Right lobe of liver (tissue), 4 donors: ENCODE measurements around the gene PCNT.

Experiments used
- POLR2A ChIP-seq: fragments of 450-650 bp; IDR thresholded peaks from one replicate; pipeline ENCODE4 v1.6.1; 2017; ENCODE audit warnings: antibody characterized with exemption, mild to moderate bottlenecking
- TF ChIP-seq, protein P1 (sequence below), 4 donors: fragments of 200-600 bp in 3 of 4; fragments of 450-650 bp in 1 of 4; IDR thresholded peaks; one replicate each; pipeline versions ENCODE4 v1.5.1 to v1.8.0; 2016 to 2022; ENCODE audit warnings: antibody characterized with exemption in 4 of 4, mild to moderate bottlenecking in 2 of 4
- donor health status: DM: no; HTN: no; CAD: no.
- donor health status: DM: no; HTN: no; CAD: no.
- donor health status: DM: no; HTN: yes; CAD: no.

- TF ChIP-seq POLR2A = no peak
- TF ChIP-seq, protein P1, sequence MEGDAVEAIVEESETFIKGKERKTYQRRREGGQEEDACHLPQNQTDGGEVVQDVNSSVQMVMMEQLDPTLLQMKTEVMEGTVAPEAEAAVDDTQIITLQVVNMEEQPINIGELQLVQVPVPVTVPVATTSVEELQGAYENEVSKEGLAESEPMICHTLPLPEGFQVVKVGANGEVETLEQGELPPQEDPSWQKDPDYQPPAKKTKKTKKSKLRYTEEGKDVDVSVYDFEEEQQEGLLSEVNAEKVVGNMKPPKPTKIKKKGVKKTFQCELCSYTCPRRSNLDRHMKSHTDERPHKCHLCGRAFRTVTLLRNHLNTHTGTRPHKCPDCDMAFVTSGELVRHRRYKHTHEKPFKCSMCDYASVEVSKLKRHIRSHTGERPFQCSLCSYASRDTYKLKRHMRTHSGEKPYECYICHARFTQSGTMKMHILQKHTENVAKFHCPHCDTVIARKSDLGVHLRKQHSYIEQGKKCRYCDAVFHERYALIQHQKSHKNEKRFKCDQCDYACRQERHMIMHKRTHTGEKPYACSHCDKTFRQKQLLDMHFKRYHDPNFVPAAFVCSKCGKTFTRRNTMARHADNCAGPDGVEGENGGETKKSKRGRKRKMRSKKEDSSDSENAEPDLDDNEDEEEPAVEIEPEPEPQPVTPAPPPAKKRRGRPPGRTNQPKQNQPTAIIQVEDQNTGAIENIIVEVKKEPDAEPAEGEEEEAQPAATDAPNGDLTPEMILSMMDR (IDR thresholded peaks at IDR 0.05) = no peak
Observed at GRCh38 chr21:46346296-46347202, 22.6 kb downstream of the PCNT start.
